ENCODE measurements around the gene MTERF1. TPM values are rescaled to one million over a fixed set of nuclear protein-coding genes. Genes with fewer than 3 reads are reported as not detected.

The MTERF1 gene
- total RNA-seq, 1 donor from 2014 or later, result 19.5 TPM

DNA sequence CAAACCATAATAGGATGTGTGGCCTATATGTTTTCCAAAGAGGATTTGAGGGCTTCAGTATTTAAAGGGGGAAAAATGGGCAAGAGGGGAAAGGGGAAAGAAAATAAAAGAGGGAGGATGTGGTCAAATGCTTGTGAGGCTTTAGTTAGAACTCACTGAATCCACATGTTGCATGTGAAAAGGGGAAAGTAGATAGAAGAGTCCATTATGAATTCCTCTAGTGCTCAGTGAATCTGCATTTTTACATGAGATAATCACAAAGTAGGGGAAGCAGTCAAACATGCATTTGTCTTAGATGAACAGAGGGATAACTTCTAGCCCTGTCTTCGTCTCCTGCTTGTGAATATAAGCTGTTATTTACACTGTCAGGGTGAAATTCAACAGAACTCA, 35.5 kb upstream of the MTERF1 start:
- TF ChIP-seq, protein P1, sequence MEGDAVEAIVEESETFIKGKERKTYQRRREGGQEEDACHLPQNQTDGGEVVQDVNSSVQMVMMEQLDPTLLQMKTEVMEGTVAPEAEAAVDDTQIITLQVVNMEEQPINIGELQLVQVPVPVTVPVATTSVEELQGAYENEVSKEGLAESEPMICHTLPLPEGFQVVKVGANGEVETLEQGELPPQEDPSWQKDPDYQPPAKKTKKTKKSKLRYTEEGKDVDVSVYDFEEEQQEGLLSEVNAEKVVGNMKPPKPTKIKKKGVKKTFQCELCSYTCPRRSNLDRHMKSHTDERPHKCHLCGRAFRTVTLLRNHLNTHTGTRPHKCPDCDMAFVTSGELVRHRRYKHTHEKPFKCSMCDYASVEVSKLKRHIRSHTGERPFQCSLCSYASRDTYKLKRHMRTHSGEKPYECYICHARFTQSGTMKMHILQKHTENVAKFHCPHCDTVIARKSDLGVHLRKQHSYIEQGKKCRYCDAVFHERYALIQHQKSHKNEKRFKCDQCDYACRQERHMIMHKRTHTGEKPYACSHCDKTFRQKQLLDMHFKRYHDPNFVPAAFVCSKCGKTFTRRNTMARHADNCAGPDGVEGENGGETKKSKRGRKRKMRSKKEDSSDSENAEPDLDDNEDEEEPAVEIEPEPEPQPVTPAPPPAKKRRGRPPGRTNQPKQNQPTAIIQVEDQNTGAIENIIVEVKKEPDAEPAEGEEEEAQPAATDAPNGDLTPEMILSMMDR (IDR thresholded peaks at IDR 0.05; ENCODE audit: unreplicated experiment), result no peak
- no peak overlapping the region for H3K27ac Mint-ChIP-seq
- H3K27me3 Mint-ChIP-seq, result no peaks in the 10 kb centered on the region

DNA sequence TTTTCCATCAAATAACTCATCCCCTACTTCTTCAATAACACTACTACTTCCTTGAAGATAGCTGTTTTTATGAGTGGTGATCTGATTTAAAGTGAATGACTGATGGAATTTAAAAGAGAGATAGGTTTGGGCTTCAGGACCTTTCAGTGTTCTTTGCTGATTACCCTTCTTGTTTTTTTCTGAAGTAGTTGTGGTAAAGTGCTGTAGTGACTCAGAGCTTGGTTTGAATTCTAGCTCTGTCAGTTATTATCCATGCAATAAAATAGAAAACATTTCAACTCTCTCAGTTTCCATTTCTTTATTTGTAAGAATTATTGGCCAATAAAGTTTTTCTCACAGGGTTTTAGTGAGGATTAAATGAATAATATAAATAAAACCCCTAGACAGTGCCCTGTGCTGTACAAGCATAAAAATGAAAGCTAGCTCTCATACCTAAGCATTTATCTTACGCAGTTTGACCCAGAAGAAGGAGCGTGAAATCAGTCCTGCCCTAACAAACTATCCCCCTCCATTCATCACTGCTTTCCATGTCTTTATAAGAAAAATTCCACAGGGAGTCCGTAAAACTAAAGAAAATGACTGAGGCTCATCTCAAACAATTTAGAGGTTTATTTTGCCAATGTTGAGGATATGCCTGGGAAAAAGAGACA, 35.0 kb upstream of the MTERF1 start:
- H3K4me3 Mint-ChIP-seq (ENCODE audit: low read depth), result no peak overlapping the region

More for the DNA sequence above, 35.5 kb upstream of the MTERF1 start:
- Mint-ChIP-seq H3K36me3 (ENCODE audit: insufficient read depth) (no peaks in the 10 kb centered on the region), H3K9me3 (ENCODE audit: low read depth) (no peaks in the 10 kb centered on the region), H3K4me1 (ENCODE audit: low read depth) (peaks cover 4% of the 10 kb centered on the region), H3K4me3 (ENCODE audit: low read depth) (no peak overlapping the region)
- DNase-seq (ENCODE audit: low spot score, unreplicated experiment), result no peak

DNA sequence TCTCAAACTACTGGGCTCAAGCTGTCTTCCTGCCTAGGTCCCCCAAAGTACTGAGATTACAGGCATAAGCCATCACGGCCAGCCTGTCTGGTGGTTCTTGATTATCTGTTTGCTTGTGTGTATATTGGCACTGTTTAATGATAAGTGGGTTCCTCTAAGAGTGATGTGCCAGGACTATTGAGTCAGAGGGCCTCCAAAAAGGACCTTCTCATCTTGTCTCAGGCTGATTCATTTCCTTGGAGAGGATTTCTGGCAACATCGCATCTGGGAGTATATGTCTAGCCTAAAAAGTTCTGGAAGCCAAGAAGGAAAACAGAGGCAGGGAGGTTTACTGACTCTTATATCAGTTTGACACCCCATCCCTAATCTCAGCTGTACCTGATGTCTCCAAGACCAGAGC, 33.1 kb upstream of the MTERF1 start:
- DNase-seq (ENCODE audit: low spot score, unreplicated experiment), result no peak
- Mint-ChIP-seq H3K27ac (no peak overlapping the region), H3K36me3 (ENCODE audit: insufficient read depth) (no peaks in the 10 kb centered on the region), H3K9me3 (ENCODE audit: low read depth) (peaks cover 3% of the 10 kb centered on the region), H3K4me1 (ENCODE audit: low read depth) (peaks cover 4% of the 10 kb centered on the region), H3K4me3 (ENCODE audit: low read depth) (no peak overlapping the region), H3K27me3 (no peaks in the 10 kb centered on the region)
- TF ChIP-seq, protein P1 (IDR thresholded peaks at IDR 0.05; ENCODE audit: unreplicated experiment), result no peak

More for the DNA sequence above, 35.0 kb upstream of the MTERF1 start:
- H3K27me3 Mint-ChIP-seq, result no peaks in the 10 kb centered on the region
- no peaks in the 10 kb centered on the region for H3K36me3 Mint-ChIP-seq (ENCODE audit: insufficient read depth)
- TF ChIP-seq, protein P1 (IDR thresholded peaks at IDR 0.05; ENCODE audit: unreplicated experiment), result no peak
- no peak overlapping the region for H3K27ac Mint-ChIP-seq
- H3K4me1 Mint-ChIP-seq (ENCODE audit: low read depth), result peaks cover 4% of the 10 kb centered on the region
- H3K9me3 Mint-ChIP-seq (ENCODE audit: low read depth), result no peaks in the 10 kb centered on the region
- no peak for DNase-seq (ENCODE audit: low spot score, unreplicated experiment)

DNA sequence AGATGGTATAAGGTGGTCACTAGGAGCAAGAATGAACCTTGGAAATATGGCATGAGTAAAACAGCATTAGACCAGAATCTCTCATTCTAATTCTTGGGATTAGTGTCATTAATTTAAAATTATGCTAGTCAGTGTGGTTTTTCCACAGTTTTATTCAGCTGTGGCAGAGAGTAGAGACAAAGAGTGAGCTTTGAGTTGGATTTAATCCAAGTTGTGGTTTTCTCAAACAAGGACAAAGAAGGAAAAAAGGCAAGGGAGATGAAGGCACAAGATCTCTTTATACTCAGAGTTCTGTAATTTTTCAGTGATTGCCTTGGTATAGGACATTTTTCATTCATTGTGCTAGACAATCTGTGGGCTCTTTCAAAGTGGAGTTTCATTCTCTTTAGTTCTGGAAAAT, 32.0 kb upstream of the MTERF1 start:
- Mint-ChIP-seq H3K4me1 (ENCODE audit: low read depth) (no peaks in the 10 kb centered on the region), H3K27me3 (no peaks in the 10 kb centered on the region), H3K9me3 (ENCODE audit: low read depth) (peaks cover 6% of the 10 kb centered on the region), H3K27ac (no peak overlapping the region), H3K36me3 (ENCODE audit: insufficient read depth) (no peaks in the 10 kb centered on the region), H3K4me3 (ENCODE audit: low read depth) (no peak overlapping the region)
- no peak for DNase-seq (ENCODE audit: low spot score, unreplicated experiment)
- TF ChIP-seq, protein P1 (IDR thresholded peaks at IDR 0.05; ENCODE audit: unreplicated experiment), result no peak

DNA sequence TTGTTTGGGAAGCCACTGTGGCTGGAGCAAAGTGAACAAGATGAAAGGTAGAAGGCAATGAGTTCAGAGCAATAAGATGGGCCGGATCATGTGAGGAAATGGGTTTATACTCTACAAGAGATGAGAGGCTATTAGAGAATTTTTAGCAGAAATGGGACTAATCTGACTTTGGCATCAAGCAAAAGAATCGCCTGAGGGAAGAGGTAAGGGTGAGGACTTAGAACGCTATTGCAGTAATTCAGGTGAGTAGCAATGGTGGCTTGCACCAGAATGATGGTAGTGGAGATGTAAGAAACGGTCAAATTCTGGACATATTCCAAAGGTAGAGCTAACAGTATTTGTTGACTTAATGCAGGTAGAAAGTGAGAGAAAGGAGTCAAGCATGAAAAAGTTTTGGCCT, 30.6 kb upstream of the MTERF1 start:
- H3K27me3 Mint-ChIP-seq, result no peaks in the 10 kb centered on the region
- H3K36me3 Mint-ChIP-seq (ENCODE audit: insufficient read depth), result no peaks in the 10 kb centered on the region
- TF ChIP-seq, protein P1 (IDR thresholded peaks at IDR 0.05; ENCODE audit: unreplicated experiment), result no peak
- no peak for DNase-seq (ENCODE audit: low spot score, unreplicated experiment)
- H3K4me1 Mint-ChIP-seq (ENCODE audit: low read depth), result no peaks in the 10 kb centered on the region
- peaks cover 9% of the 10 kb centered on the region for H3K9me3 Mint-ChIP-seq (ENCODE audit: low read depth)
- H3K27ac Mint-ChIP-seq, result no peak overlapping the region
- H3K4me3 Mint-ChIP-seq (ENCODE audit: low read depth), result no peak overlapping the region

Measured in progenitor cell of endocrine pancreas (in vitro differentiated cells).